Measurements from ENCODE around the gene LPP. TPM values are rescaled to one million over a fixed set of nuclear protein-coding genes. Genes with fewer than 3 reads are reported as not detected.
"Not testable (repeated sequence)": the region's sequence is repeated elsewhere in the genome, so short reads cannot be mapped to it uniquely, and the experiment has no call there.

The LPP gene
- total RNA-seq, 4 donors from 2014 or later: 109 to 170 (median 132) TPM

- H3K9me3 ChIP-seq: no peaks in the 10 kb centered on the region
- peak overlapping the region in 3 of 4 donors; percentile 7 to 62 (median 57) for H3K27ac ChIP-seq
- DNase-seq: no peak
- H3K4me1 ChIP-seq: peaks cover 0 to 14% (median 0%) of the 10 kb centered on the region in 4 donors
- H3K27me3 ChIP-seq: no peaks in the 10 kb centered on the region
- no peak overlapping the region for H3K4me3 ChIP-seq
- TF ChIP-seq POLR2A (IDR thresholded peaks at IDR 0.05): no peak
- H3K36me3 ChIP-seq: no peaks in the 10 kb centered on the region
These were observed 267.3 kb downstream of the LPP start for GRCh38 chr3:188421151-188421821.

- peak in 2 of 3 donors; percentile 71 to 75 for DNase-seq
- TF ChIP-seq POLR2A (IDR thresholded peaks at IDR 0.05) (no peak), CTCF (IDR thresholded peaks at IDR 0.05) (no peak)
- no peaks in the 10 kb centered on the region for H3K36me3 ChIP-seq
- H3K27me3 ChIP-seq: no peaks in the 10 kb centered on the region
- no peak overlapping the region for H3K4me3 ChIP-seq
- H3K9me3 ChIP-seq: no peaks in the 10 kb centered on the region
- peak overlapping the region in 3 of 4 donors; percentile 7 to 62 (median 57) for H3K27ac ChIP-seq
- H3K4me1 ChIP-seq: peaks cover 0 to 14% (median 0%) of the 10 kb centered on the region in 4 donors
These were observed 268.0 kb downstream of the LPP start for GRCh38 chr3:188421836-188422540.

GRCh38 chr3:188427981-188428380 is 274.0 kb downstream of the LPP start:
- peaks cover 0 to 17% (median 2%) of the 10 kb centered on the region in 4 donors for H3K4me1 ChIP-seq
- H3K9me3 ChIP-seq, H3K27me3 ChIP-seq, H3K4me3 ChIP-seq, H3K27ac ChIP-seq, H3K36me3 ChIP-seq, DNase-seq: not testable (repeated sequence)

GRCh38 chr3:188431040-188431439 is 277.1 kb downstream of the LPP start:
- H3K36me3 ChIP-seq: no peaks in the 10 kb centered on the region
- H3K4me3 ChIP-seq: no peak overlapping the region
- H3K27me3 ChIP-seq: no peaks in the 10 kb centered on the region
- no peaks in the 10 kb centered on the region for H3K9me3 ChIP-seq
- peak overlapping the region in 1 of 4 donors; percentile 48 for H3K27ac ChIP-seq
- DNase-seq: no peak
- peaks cover 0 to 21% (median 2%) of the 10 kb centered on the region in 4 donors for H3K4me1 ChIP-seq
- TF ChIP-seq CTCF (IDR thresholded peaks at IDR 0.05) (no peak), POLR2A (IDR thresholded peaks at IDR 0.05) (no peak)

- H3K36me3 ChIP-seq: no peaks in the 10 kb centered on the region
- DNase-seq: no peak
- no peaks in the 10 kb centered on the region for H3K27me3 ChIP-seq
- TF ChIP-seq CTCF (IDR thresholded peaks at IDR 0.05) (no peak), POLR2A (IDR thresholded peaks at IDR 0.05) (no peak)
- H3K27ac ChIP-seq: peak overlapping the region in 1 of 4 donors; percentile 48
- H3K9me3 ChIP-seq: no peaks in the 10 kb centered on the region
- H3K4me3 ChIP-seq: no peak overlapping the region
- peaks cover 0 to 21% (median 2%) of the 10 kb centered on the region in 4 donors for H3K4me1 ChIP-seq
These were observed 277.6 kb downstream of the LPP start for GRCh38 chr3:188431553-188431952.

- H3K4me3 ChIP-seq: no peak overlapping the region
- no peaks in the 10 kb centered on the region for H3K9me3 ChIP-seq
- H3K36me3 ChIP-seq: no peaks in the 10 kb centered on the region
- TF ChIP-seq POLR2A (IDR thresholded peaks at IDR 0.05): no peak
- TF ChIP-seq CTCF (IDR thresholded peaks at IDR 0.05): no peak
- no peaks in the 10 kb centered on the region for H3K27me3 ChIP-seq
- peak in 1 of 3 donors; percentile 33 for DNase-seq
- peak overlapping the region in 3 of 4 donors; percentile 1 to 29 (median 18) for H3K27ac ChIP-seq
- H3K4me1 ChIP-seq: peaks cover 0 to 21% (median 2%) of the 10 kb centered on the region in 4 donors
These were observed 279.0 kb downstream of the LPP start for GRCh38 chr3:188432802-188433520.

Data from Peyer's patch (tissue), 4 donors.